Fibroblast of skin of scalp (primary cell): ENCODE measurements around the gene HS3ST5.

Experiments
- DNase-seq: peaks from one replicate; pipeline ENCODE4 v3.0.0-alpha.2; 2013

HS3ST5 gene

DNA sequence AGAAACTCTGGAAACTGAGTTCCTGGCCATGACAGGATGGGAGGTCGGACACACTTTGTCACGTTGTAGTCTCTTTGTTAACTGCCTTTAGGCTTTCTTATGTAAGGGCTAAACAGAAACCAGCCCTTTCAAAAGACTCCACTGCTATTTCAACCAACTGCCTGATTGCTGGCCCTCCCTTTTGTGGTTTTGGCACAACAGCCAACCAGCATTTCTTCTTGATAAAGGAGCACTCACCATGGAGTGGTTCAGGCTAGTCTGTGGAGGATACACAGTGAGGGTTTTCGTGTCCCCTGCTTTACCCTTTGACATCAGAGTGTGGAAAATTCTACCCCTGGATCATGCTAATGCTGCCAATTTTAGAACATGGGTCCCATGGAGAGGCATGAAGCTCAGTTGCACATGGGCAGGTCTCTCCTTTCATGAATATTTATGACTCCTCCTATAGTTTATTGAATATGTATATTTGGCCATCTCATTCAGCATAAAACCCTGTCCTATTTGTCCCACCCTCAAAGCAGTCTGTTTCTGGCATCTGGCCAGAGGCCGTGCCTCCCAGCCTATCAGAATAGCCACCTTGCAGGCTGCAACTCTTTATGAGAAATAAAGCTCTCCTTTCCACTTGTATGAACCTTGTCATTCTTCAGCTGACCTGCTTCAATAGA lies 148.3 kb downstream of the HS3ST5 start:
- DNase-seq = peak; percentile 4

DNA sequence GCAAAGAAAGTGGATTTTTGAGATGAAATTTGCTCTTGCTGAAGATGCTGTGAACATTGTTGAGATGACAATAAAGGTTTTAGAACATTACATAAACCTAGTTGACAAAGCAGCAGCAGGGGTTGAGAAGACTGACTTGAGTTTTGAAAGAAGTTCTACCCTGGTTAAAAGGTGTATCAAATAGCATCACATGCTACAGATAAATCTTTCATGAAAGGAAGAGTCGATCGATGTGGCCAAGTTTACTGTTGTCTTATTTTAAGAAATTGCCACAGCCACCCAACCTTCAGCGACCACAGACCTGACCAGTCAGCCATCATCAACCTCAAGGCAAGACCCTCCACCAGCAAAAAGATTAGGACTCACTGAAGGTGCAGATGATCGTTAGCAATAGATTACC lies 155.3 kb downstream of the HS3ST5 start:
- DNase-seq = no peak

DNA sequence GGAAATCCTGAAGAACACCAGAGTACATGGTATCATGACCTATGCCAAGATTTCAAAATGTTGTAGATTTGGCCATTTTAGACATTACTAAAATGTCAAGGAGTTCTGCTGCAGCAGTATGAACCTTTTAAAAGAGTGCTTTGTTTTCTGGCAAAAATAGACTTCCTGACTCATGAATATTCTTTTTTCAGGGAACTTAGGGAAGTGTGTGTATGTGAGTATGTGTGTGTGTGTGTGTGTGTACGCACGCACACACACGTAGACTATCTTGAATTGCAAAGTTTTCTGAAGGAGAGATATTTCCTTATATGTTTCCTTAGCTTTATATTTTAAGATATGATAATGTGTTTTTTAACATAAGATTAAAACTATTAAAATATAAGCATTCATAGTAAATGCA lies 161.2 kb downstream of the HS3ST5 start:
- DNase-seq = no peak

DNA sequence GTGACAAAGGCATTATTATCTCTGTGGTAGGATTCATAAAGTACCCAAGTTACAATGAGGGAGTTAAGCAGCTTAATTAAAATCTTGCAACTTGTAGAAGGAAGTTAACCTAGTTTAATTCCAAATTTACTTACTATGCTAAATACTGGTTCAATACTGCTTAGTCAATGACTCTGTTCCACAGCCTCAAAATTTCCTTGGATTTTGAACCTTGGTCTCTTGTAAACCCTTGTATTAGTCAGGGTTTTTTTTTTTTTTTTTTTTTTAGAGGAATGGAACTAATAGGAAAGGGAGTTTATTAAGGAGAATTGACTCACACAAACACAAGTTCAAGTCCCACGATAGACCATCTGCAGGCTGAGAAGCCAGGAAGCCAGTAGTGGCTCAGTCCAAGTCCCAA lies 163.4 kb downstream of the HS3ST5 start:
- DNase-seq = no peak

DNA sequence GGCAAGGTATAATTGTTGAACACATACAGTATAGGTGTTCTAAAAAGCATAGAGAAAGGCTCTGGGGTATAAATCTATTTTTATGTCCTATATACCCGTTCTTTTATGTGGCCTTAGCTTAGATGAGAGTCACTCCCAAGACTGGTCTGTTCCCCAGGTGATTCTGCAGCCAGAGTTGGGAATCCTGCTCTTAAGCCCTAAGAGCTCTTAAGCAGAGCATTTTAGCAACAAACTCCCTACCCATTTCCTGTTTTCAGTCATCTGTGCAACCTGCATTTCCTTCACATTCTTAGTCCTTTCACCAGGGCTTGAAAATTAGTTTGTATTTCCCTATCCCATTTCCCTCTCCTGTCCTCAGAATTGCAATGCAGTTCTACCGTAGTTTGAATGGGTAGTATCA lies 166.1 kb downstream of the HS3ST5 start:
- DNase-seq = no peak

DNA sequence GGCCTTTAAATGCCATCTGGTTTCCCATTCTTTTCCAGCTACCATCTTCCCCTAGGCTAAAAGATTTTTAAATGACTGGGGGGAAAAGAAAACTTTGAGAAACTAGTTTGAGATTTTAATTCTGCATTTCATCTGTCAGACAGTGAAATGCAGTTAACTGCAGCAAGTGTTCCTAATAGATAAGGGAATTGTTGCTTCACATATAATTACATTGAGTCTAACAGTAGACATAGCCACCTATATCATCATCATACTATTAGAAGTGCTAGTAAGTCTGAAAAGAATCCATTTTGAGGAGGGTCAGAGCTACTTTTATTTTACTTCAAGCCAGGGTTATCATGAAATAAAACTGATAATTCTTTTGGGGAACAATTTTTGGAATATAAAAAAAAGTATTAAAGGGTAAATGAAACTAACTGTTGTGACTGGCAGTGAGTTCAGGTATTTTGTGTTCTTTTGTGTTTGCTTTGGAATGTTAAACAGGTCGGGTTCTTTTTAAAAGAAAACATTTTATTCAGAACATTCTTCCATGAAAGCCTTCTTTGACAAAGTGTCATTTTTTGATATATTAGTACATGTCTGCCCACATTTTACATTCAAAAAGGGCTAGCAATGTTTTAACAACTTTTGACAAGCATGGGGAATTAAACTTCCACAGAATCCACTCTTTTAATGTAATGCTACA lies 170.1 kb downstream of the HS3ST5 start:
- DNase-seq = no peak

DNA sequence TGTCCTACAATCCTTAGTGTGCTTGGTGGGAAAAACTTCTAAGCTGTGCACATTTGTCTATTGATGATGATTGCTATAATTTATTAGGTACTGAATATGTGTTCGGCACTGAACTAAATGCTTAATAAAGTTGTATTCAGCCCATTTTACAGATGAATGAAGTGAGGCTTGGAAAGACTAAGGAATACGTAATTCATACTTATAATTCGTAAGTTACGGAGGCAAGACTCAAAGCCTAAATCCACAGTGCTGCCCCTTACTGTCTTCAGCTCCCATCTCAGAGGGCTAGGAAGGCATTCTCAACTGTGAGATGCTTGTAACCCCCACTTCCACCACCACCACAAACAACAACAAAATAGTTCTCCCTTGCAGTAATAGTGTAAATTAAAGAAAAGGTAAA lies 171.3 kb downstream of the HS3ST5 start:
- DNase-seq = no peak

DNA sequence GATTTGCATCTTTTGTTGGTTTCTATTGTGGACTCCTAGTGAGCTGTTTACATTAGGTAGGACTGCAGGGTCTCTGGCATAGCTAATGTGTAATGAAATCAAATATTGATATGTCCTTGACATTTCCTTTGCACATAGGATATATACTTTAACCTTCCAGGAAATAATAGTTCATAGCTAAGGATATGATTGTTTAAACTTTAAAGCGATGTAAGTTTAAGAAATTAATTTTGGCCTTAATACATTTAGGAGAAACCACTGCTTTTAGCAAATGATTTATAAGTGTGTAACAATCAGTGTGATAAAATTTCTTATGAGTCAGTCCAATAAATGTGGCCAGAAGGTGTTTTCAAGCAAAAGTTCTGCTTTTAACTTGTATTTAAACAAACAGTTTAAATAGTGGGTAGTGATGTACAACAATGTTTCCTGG lies 171.8 kb downstream of the HS3ST5 start:
- no peak for DNase-seq

DNA sequence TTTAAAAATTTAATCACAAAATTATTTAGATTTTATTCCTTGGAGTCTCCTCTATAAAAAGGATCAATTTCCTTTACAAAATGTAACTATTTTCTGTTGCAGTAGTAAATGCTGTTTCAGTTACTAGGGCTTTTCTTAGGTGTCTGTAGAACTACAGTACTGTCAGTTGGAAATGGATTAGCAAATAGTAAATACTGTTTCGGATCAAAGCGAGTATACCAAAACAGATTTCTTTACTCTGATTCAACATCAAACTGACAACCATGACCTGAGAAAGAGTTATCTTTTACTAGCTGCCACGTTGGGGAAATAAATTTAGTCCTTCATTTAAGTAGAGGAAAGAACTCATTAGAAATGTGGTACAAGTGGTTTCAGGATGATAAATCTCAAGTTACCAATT lies 172.5 kb downstream of the HS3ST5 start:
- no peak for DNase-seq

DNA sequence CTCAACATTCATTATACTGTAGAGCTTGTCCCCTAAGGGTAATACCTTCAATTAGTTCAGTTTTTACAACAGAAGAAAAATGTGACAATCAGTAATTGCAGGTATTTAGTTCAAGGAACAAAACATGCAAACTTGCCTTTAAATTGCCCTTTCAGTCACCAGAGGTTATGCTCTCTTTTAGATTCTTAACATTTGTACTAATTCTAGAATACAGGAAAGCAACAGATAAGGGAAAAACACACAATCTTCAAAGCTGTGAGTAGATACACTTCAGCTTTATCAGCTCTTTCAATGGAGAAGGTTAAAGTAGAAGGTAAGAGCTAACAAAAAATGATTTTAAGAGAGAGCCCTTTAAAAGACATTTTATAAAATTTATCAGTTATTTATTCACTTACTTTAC lies 173.1 kb downstream of the HS3ST5 start:
- DNase-seq = no peak

DNA sequence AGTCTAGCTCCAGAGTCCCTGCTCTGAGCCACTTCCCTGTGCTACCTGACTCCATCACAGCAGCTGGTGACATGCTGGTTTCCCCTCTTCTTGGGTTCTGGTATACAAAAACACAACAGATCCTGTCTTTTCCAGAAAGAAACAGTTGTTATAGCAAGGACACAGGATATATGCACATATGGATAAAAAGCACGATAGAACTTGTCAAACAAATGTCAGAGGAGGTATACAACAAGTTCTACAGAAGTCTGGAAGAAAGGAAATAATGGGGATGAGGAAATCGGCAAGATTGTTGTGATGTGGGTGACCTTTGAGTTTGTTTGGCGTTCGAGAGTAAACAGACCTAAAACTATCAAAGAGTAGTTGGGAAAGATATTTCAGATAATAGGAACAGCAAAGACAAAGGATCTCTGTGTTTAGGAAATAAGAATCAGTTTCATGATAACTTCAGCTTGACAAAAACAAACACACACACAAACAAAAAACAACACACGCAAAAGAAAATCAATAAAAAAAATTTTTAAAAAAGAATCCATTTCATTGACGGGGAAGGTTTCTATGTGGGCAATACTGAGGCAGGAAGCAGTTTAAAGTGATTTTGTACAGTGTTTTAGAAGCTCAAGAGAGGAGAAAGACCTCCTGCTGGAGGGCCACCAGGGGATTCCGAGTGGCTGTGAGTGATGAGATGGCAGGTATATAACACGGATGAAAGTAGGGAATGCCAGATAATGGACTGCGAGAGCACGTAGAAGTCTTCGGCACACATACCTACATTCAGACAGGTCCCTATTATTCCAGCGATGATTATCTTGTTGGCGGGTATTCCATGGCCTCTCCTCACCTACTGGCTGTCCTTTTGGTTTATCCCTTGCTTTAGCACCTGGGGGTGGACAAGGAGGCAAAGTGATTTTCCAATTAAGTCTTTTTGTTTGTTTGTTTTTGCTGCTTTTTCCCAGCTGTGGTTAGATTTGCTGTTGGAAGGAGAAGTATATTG lies 174.9 kb downstream of the HS3ST5 start:
- no peak for DNase-seq

DNA sequence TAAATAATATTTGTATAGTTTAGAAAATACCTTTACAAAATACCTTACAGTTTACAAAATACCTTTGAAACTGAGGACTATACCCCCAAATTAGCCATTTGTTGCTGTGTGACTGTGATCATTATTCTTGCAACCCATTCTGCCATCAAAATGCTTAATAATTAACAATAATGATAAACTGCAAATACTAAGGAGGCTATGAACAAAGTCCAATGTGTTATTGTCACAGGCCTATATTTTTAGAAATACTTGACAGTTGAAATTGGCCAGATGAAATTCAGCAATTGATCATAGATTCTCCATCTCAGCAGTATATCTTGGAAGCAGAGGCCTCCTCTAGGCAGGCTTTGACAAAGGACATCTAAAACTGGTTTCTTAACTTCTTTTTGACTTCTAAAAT lies 178.6 kb downstream of the HS3ST5 start:
- no peak for DNase-seq

DNA sequence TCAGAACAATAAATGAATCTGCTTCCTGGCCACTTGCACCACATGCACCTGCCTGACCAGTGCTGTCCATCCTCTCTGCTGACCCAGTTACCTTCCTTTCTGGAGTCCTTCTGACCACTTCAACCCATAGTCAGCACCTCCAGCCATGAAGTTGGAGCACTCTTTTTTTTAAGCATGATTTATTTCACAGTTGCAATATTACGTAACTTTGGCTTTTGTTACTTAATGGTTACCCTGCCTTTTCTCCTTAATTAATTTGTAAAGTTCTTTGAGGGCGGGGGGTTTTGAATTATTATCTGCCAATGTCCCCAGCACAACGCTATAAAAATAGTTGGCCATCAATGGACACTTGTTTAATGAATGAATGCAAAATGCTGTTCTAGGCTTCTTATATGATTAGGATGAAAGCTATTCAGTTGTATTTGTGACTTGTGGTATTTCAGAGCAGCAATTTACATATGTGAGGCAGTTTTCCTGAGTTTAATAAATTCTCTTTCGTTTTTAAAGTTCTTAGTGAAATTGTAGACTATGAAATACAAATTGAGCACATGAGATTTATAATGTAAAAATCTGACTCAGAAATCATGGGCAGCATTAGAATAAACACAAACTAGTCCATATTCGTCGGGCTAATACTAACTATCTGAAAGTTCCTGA lies 180.0 kb downstream of the HS3ST5 start:
- DNase-seq = no peak

DNA sequence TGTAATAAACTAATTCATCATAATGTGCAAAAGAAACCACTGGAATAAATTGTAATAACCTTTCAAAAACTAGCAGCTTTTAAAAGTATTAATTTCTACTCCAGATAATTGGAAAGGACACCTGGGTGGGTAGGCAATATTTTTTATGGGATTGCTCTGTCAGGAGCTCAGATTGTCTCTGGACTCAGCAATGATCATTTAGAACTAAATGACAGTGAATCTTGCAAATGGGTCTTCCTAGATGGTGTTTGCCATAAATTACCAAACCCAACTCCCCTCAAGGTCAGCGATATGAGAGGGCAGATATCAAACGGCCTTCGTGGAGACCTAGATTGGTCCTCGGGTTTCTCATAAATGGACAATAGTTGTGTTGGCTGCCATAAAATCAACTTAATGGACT lies 181.9 kb downstream of the HS3ST5 start:
- no peak for DNase-seq

DNA sequence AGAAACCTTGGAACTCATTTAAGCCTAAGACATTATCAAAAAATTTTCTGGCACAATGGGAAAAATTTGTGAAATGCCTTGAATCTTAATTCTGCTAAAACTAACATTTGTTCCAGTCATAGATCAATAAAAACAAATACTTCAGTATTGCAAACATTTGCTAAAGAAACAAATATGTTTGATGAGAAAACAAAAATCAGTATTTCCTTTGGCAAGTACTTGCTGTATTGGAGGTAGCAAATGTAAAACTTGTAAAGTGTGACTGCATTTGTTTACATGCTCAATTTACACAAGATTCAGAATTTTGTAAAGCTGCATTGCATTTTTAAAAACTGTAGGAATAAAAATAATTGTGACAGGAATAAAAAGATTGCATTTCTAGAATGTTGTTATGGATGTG lies 183.1 kb downstream of the HS3ST5 start:
- no peak for DNase-seq

DNA sequence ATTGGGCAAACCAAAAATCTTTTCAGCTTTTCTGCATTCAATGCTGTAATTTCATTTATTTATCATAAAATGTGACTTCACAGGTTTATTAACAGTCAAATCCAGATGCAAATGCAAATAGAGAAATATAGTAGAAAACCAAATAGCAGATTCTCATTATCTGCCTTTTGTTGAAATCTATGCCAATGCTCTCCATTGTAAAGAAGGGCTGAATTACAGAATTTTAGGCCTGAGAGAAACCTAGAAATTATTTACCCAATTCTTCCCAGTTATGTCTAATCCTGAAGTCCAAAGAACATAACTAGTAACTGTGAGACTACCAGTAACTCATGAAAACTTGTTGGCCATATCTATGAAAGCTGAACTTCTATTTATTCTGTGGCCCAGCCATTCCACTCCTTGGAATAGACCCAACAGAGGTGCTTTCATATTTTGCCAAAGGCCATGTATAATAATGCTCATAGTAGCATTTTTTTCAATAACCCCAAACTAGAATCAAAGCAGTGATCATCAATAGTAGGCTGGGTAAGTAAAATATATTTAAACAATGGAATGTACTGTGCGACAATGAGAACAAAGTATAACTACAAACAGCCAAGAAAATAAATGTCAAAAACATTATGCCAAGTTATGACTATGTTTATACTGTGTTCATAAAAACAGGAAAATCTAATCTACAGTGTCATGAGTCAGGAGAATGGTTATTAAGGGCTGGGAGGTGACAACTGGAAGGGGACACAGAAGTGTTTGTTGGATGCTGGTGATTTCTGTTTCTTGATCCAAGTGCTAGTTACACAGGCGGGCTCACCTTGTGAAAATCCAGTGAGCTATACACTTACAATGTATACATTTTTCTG lies 183.8 kb downstream of the HS3ST5 start:
- DNase-seq = no peak

DNA sequence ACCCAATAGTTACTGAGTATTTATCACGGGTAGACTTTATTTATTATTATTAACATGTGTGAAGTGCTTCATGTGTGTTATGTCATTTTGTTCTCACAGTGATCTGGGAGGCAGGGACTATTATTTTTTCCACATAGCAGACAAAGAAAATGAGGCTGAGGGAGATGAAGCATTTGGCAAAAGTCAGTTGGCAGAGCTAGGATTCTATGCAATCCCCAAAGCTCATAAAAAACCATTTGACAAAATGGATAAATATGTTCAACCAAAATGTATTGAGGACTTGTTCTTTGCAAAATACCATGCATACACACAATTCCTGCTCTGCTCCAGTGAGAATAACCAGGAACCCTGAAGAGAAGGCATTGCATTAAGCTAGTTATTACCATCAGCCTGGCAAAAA lies 184.4 kb downstream of the HS3ST5 start:
- DNase-seq = no peak

DNA sequence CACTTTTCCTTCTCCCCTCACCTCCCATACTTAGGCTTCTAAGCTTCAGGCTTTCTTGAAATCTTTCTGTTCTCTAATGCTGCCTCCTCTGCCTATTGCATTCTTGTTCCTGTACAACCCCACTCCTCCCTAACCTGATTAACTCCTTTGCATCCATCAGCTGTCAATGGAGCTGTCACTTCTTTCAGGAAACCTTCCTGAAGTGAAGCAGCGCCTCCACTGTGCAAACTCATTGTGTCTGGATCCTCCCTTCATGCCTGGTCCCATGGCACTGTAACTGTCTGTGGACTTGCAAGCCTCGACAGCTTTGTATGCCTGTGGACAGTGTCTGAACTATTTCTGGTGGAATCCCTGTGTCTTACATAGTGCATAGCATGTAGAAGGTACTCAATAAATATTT lies 185.0 kb downstream of the HS3ST5 start:
- no peak for DNase-seq

DNA sequence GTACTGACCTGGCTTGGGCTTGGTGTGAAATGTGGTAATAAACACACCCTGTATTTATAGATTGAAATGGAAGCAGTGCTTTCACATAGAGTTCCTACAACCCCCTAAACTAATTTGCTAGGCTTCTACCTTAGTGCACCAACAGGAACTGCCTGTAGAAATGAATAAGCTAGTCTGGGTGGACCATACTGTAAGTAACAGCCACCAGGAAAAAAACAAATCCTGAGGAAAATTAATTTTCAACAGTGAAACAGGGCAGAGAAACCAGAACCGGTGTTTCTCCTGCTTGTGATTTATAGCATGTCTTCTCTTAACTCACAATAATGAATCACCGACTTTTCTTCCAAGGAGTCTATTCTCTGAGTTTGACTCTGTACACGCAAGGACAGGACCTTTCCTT lies 187.1 kb downstream of the HS3ST5 start:
- DNase-seq = no peak

DNA sequence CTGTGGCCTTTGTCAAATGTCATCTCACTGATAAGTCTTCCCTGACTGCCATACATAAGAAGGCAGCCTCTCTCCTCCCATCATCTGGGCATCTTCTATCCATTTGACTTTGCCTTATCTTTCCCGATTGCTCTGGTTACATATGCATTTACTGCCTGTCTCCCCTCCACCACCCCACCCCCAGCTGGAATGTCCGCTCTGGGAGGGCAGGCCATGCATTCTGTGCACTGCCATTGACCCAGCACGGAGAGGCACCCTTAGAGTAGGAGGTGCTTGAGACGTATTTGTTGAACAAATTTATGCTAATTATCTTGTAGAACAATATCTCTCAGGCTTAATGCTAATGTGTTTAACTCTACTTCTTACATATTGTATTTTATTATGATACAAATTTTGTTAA lies 188.0 kb downstream of the HS3ST5 start:
- DNase-seq = no peak

DNA sequence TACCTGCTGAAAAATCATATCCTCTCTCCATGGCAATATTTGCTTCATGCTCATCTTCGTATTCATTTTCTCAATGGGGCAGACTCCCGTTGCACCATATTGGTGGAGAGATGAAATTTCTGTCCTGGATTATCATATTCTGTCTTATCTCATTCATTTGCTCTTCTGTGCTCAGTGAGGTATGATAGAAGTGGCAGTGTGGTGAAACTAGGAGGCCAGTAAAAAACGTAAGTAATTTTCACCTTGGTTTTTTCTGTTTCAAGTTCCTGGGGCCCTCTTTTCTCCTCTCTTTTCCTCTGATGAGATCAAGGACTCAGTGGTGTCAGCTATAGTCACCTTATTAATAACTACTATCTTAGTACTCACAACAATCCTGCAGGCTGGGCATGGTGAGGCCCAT lies 189.4 kb downstream of the HS3ST5 start:
- no peak for DNase-seq
